NB4 (cell line): ENCODE results near the gene FUCA1.

Experiments used
- CTCF ChIP-seq: IDR thresholded peaks from one replicate; pipeline ENCODE4 v1.5.1; 2012; ENCODE audit warnings: low read depth, low read length
- MAX ChIP-seq: IDR thresholded peaks from 2 replicates; pipeline ENCODE4 v1.6.1; 2011; ENCODE audit warnings: low read depth, low read length
- POLR2A ChIP-seq: IDR thresholded peaks from 2 replicates; pipeline ENCODE4 v1.6.1; 2011; ENCODE audit warnings: mild to moderate bottlenecking; ENCODE audit not compliant: insufficient read length; ENCODE audit errors: extremely low read depth

DNA sequence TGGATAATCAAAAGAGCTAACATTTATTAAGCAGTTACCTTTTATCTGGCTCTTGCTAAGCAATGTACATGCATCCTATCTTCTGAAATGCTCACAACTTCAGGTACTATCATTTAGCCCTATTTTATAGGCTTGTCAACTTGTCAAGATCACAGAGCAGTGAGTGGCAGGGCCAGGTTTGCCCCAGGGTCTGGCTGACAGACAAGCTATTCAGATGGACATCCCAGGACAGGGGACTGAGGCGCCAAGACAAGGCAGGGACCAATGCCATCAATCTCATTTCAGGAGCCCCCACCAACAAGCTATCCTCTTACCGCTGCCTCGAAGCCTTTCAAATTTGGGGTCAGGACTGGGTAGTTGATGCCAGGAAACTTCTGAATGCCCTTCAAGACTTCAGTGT, 51.7 kb downstream of the FUCA1 start:
- TF ChIP-seq CTCF (no peak), POLR2A (no peak), MAX (no peak)
